IMR-90 (cell line): ENCODE results near the gene AKAP6. TPM values are rescaled to one million over a fixed set of nuclear protein-coding genes. Genes with fewer than 3 reads are reported as not detected.

Source experiments
- ATAC-seq: fragments of 200-7000 bp; cut with Tn5 transposase; 2 replicates; pipeline ENCODE4 v1.9.1; 2020; ENCODE audit warnings: low read depth, mild to moderate bottlenecking, moderate library complexity
- BruUV-seq: library from RNA; stranded (reverse); fragments of 400-500 nt; replicated peaks from 2 replicates; lab custom pipeline; 2021; lab: Mats Ljungman, UMichigan
- CTCF ChIA-PET: fragments of 300-600 bp; formaldehyde crosslinking; extraction: SDS; loops from one replicate; lab custom pipeline; 2021; ENCODE audit warnings: antibody characterized with exemption; lab: Yijun Ruan, JAX
- POLR2A ChIA-PET: fragments of 300-600 bp; sonication (Branson Sonifier 250); formaldehyde crosslinking; loops from one replicate; lab custom pipeline; 2022; ENCODE audit warnings: antibody characterized with exemption; ENCODE audit not compliant: unreplicated experiment; lab: Charles Lee
- DNase-seq: peaks from one replicate; pipeline ENCODE4 v3.0.0; 2013
- H2AFZ ChIP-seq: replicated peaks from 2 replicates; pipeline ENCODE3; 2013; ENCODE audit warnings: low read length, mild to moderate bottlenecking; ENCODE audit not compliant: poor library complexity
- H2AK5ac ChIP-seq: 2 replicates; pipeline ENCODE4 v1.6.1; 2013; ENCODE audit warnings: low read depth, low read length, inconsistent platforms
- H2AK9ac ChIP-seq: replicated peaks from 2 replicates; pipeline ENCODE3; 2013; ENCODE audit warnings: mild to moderate bottlenecking, low read depth, low read length, moderate library complexity; ENCODE audit not compliant: poor library complexity
- H2BK120ac ChIP-seq: 2 replicates; pipeline ENCODE4 v1.6.1; 2013; ENCODE audit warnings: low read depth, low read length, inconsistent platforms
- H2BK15ac ChIP-seq: 3 replicates; pipeline ENCODE4 v1.6.1; 2013; ENCODE audit warnings: low read depth, low read length, inconsistent platforms
- H2BK20ac ChIP-seq: 2 replicates; pipeline ENCODE4 v1.6.1; 2013; ENCODE audit warnings: low read depth, mild to moderate bottlenecking, inconsistent platforms, low read length, moderate library complexity
- H2BK5ac ChIP-seq: 2 replicates; pipeline ENCODE4 v1.6.1; 2013; ENCODE audit warnings: mild to moderate bottlenecking, low read depth, low read length, inconsistent platforms; ENCODE audit not compliant: poor library complexity, severe bottlenecking
- H3K14ac ChIP-seq: replicated peaks from 2 replicates; pipeline ENCODE4 v1.6.1; 2013; ENCODE audit warnings: low read depth, low read length, inconsistent platforms
- H3K18ac ChIP-seq: 2 replicates; pipeline ENCODE4 v1.6.1; 2013; ENCODE audit warnings: low read depth, low read length, control low read depth
- H3K23ac ChIP-seq: 2 replicates; pipeline ENCODE4 v1.6.1; 2013; ENCODE audit warnings: low read depth, low read length, inconsistent platforms
- H3K27ac ChIP-seq: 2 replicates; pipeline ENCODE4 v1.5.1; 2013; ENCODE audit warnings: mild to moderate bottlenecking, control low read depth, low read length; ENCODE audit not compliant: insufficient read depth
- H3K27me3 ChIP-seq: 2 replicates; pipeline ENCODE4 v1.6.1; 2013; ENCODE audit warnings: low read length; ENCODE audit not compliant: control insufficient read depth, insufficient read depth
- H3K36me3 ChIP-seq: 2 replicates; pipeline ENCODE4 v1.6.1; 2013; ENCODE audit warnings: low read length, mixed read lengths; ENCODE audit not compliant: control insufficient read depth, insufficient read depth
- H3K4ac ChIP-seq: 2 replicates; pipeline ENCODE4 v1.6.1; 2013; ENCODE audit warnings: low read depth, low read length, inconsistent platforms
- H3K4me1 ChIP-seq: 2 replicates; pipeline ENCODE4 v1.6.1; 2013; ENCODE audit warnings: low read length, mixed read lengths; ENCODE audit not compliant: control insufficient read depth, insufficient read depth
- H3K4me2 ChIP-seq: 2 replicates; pipeline ENCODE4 v1.6.1; 2013; ENCODE audit warnings: low read depth, mild to moderate bottlenecking, control low read depth, low read length, moderate library complexity
- H3K4me3 ChIP-seq: 2 replicates; pipeline ENCODE4 v1.5.1; 2013; ENCODE audit warnings: low read depth, mild to moderate bottlenecking, control low read depth, low read length, moderate library complexity; ENCODE audit not compliant: insufficient read depth
- H3K56ac ChIP-seq: 2 replicates; pipeline ENCODE4 v1.6.1; 2013; ENCODE audit warnings: low read length, inconsistent platforms; ENCODE audit not compliant: insufficient read depth; ENCODE audit errors: extremely low read depth
- H3K79me1 ChIP-seq, 2 experiments: 2 replicates each; pipeline ENCODE4 v1.6.1; 2013; ENCODE audit warnings: low read length in 2 of 2, inconsistent platforms in 1 of 2, low read depth in 1 of 2
- H3K9ac ChIP-seq: 2 replicates; pipeline ENCODE4 v1.6.1; 2013; ENCODE audit warnings: low read depth, low read length, control low read depth
- H3K9me1 ChIP-seq: 2 replicates; pipeline ENCODE4 v1.6.1; 2013; ENCODE audit warnings: low read length, inconsistent platforms; ENCODE audit not compliant: insufficient read depth
- H3K9me3 ChIP-seq: 2 replicates; pipeline ENCODE4 v1.6.1; 2013; ENCODE audit warnings: low read length; ENCODE audit not compliant: control insufficient read depth, insufficient read depth
- H4K20me1 ChIP-seq: 2 replicates; pipeline ENCODE4 v1.6.1; 2013; ENCODE audit warnings: low read length, inconsistent platforms; ENCODE audit not compliant: insufficient read depth
- H4K5ac ChIP-seq: 2 replicates; pipeline ENCODE4 v1.6.1; 2013; ENCODE audit warnings: mild to moderate bottlenecking, low read depth, low read length, control low read depth
- H4K8ac ChIP-seq, 2 experiments: 2 replicates each; pipeline ENCODE4 v1.6.1; 2013; ENCODE audit warnings: low read depth in 2 of 2, low read length in 2 of 2, control low read depth in 1 of 2, inconsistent platforms in 1 of 2
- H4K91ac ChIP-seq: 2 replicates; pipeline ENCODE4 v1.6.1; 2013; ENCODE audit warnings: low read depth, low read length, inconsistent platforms; ENCODE audit not compliant: insufficient read depth
- NFE2L2 ChIP-seq: fragments of 150-350 bp; IDR thresholded peaks from 2 replicates; pipeline ENCODE4 v1.6.1; 2016; ENCODE audit warnings: low read depth, mild to moderate bottlenecking, low read length
- WGBS, 2 experiments: methylation state at CpG; one replicate each; pipeline versions ENCODE4 v1.1.5 to v1.1.7; 2013; ENCODE audit warnings: missing lambda C conversion rate in 2 of 2; ENCODE audit not compliant: insufficient read length in 1 of 2; ENCODE audit errors: extremely low coverage in 2 of 2; 5-methylcytosine and 5-hydroxymethylcytosine counted together
- dilution Hi-C: fragments of 300-500 bp; cut with HindIII; formaldehyde crosslinking; loops from one replicate; pipeline ENCODE4 v1.14.3; 2018; ENCODE audit warnings: low sequenced_read_pairs; ENCODE audit not compliant: unreplicated experiment
- in situ Hi-C: fragments of 300-500 bp; cut with MboI; formaldehyde crosslinking; loops from 3 replicates; pipeline ENCODE4 v1.14.3; 2019; ENCODE audit warnings: low sequenced_read_pairs, inconsistent platforms, mixed read lengths
- intact Hi-C: fragments of 100-400 bp; cut with micrococcal nuclease; formaldehyde crosslinking; loops from 2 replicates; pipeline ENCODE4 v1.10.0; 2022
- polyA plus RNA-seq, 3 experiments: library from polyadenylated mRNA; depleted of rRNA; stranded (reverse); fragments of >200 nt; gene quantifications; 2 replicates each; pipeline ENCODE4 v1.2.3, GENCODE V29; 2012; ENCODE audit warnings: low replicate concordance in 1 of 3
- total RNA-seq: library from RNA; depleted of rRNA; stranded (reverse); fragments of >200 nt; gene quantifications from 2 replicates; pipeline ENCODE4 v1.2.3, GENCODE V29; 2012

Gene AKAP6
- total and polyA plus RNA-seq, 2 of the 4 experiments (the other 2 are of a cell fraction), result 0.22 to 1.6 TPM

DNA sequence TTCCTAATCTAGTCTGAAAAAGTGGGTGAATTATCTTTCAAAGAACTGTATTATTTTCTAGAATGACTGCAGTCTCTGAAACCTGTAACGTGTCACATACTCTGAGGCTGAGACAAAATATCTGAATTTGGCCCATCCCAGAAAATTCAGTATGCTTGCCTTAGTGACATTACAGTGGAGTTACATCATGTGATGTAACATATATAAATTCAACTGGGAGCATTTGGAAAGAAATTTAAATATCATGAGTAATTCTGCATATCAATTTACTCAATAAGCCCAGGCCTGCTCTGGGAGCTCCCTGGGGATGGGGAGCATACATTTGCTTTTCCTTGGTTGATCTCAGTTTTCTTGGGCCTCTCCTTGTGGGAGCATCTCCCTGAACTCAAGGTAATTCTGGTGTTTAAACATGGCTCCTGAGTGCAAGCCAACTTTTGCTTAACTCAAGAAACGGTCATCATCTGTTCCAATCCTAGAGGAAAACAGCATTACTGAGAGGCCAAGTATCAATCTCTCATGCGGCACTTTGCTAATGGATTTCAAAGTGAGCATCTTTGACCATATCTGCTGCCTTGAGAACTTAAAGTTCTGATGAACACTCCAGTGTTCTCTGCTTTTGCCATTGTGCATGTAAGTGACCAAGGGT is 54.4 kb downstream of the AKAP6 start:
- Histone ChIP-seq H3K79me1 (no peaks in the 10 kb centered on the region), H2BK5ac (no peak overlapping the region), H3K4me1 (no peaks in the 10 kb centered on the region), H3K18ac (no peak overlapping the region), H4K20me1 (no peaks in the 10 kb centered on the region), H3K56ac (no peak overlapping the region), H4K8ac (no peak overlapping the region), H2AFZ (no peak overlapping the region), H3K36me3 (no peaks in the 10 kb centered on the region), H3K23ac (no peak overlapping the region), H4K5ac (no peak overlapping the region), H3K9me3 (no peaks in the 10 kb centered on the region), H2AK9ac (no peak overlapping the region), H4K91ac (no peak overlapping the region), H3K27me3 (peaks cover 2% of the 10 kb centered on the region; the same call in 1 of the 2 replicates), H2AK5ac (no peak overlapping the region), H3K9ac (no peak overlapping the region), H2BK15ac (no peak overlapping the region), H2BK120ac (no peak overlapping the region), H3K4ac (no peak overlapping the region), H3K4me2 (no peak overlapping the region), H2BK20ac (no peak overlapping the region), H3K14ac (no peak overlapping the region), H3K27ac (no peak overlapping the region), H3K9me1 (no peaks in the 10 kb centered on the region), H3K4me3 (no peak overlapping the region)
- ATAC-seq, result no peak
- ChIA-PET POLR2A (interaction anchor here (0.6 kb wide), 1 partner anchor 126 kb away, joined by 3 read pairs; no protein-coding TSS in a partner anchor), CTCF (interaction anchor here (0.6 to 1.2 kb wide), 4 partner anchors 8 to 177 kb away, joined by 3 to 5 read pairs (median 4); no protein-coding TSS in a partner anchor)
- dilution Hi-C loops, result no loop called here
- no peak for TF ChIP-seq NFE2L2
- WGBS, 2 experiments, result 86% methylated on average over 2 of the region's 3 CpGs; no CpG with 5 or more reads in 1 of the 2 experiments
- no peak for DNase-seq
- intact Hi-C loops, result no loop called here
- no TSS peak for BruUV-seq
- in situ Hi-C loops, result no loop called here
